CD4-positive, alpha-beta T cell treated with Interferon alpha-2 for 1 hour (primary cell): ENCODE results near the gene SORCS2.
A peak's percentile ranks its signal among the peaks of the same experiment; 100 is the strongest.

Experiments used
- DNase-seq, 2 donors: peaks; one replicate each; pipeline ENCODE4 v3.0.0-alpha.2; 2020 to 2022

SORCS2 gene

DNA sequence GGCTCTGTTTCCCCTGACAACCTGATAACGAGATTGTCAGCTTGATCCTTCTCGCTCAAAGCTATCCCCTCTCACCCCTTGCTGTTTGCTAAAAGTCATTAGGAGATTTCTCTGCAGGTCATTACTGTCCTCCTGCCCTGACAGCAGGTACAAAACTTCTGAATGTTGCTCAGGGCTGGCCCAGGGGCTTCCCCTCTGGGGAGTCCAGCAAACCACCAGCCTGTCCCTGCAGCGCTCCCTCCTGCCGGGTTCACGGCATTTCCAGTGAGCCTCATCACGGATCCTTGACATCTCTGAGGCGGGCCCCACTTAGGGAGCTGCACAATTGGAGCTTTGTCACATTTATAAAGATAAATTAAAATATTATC lies 5.2 kb upstream of the SORCS2 start:
- no peak for DNase-seq

- DNase-seq = no peak
These were observed 4.6 kb upstream of the SORCS2 start for GRCh38 chr4:7187691-7188090.

GRCh38 chr4:7189066-7189465 lies 3.3 kb upstream of the SORCS2 start:
- DNase-seq = no peak

GRCh38 chr4:7189475-7190277 lies 2.7 kb upstream of the SORCS2 start:
- no peak for DNase-seq

- no peak for DNase-seq
These were observed 2.1 kb upstream of the SORCS2 start for GRCh38 chr4:7190278-7190594.

- no peak for DNase-seq
These were observed 1.4 kb upstream of the SORCS2 start for GRCh38 chr4:7190691-7191545.

- DNase-seq = no peak
These were observed 639 bp upstream of the SORCS2 start for GRCh38 chr4:7191546-7192251.

DNA sequence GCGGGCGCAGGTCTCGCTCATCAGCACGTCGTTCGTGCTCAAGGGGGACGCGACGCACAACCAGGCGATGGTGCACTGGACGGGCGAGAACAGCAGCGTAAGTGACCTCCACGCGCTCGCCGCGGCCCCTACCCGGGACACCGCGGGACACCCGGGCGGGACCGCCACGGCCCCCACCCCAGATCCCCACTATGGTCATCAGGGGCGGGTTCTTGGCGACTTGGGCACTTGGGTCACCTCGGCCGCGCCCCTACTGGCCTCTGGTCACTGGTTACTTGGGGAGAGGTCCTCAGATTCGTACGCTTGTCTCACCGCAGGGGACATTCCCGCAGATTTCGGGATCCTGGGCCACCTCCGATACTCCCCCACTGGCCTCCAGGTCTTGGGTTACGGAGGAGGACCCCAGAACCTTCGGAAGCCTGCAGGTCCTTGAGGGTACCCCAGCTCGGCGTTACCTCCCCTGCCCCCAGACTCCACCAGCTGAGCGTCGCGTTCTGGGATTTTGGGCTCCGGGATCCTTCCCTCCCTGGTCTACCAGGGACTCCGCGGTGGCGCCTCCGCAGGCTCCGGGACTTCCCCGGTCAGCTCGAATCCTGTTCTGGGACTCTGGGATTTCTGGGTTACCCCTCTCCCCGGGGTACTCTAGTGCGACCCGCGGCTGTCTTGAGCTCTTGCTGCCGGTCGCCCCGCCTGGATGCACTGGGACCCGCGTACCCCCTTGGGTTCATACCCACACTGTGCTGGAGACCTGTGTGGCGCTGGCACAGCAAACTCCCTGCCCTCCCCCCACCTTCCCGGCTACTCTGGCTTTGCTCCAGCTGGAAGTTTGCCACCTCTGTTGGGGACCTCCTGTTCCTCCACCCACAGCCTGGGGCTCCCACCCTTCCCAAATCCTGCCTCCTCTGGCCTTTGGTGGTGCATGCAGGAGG lies 956 bp downstream of the SORCS2 start:
- DNase-seq = no peak

DNA sequence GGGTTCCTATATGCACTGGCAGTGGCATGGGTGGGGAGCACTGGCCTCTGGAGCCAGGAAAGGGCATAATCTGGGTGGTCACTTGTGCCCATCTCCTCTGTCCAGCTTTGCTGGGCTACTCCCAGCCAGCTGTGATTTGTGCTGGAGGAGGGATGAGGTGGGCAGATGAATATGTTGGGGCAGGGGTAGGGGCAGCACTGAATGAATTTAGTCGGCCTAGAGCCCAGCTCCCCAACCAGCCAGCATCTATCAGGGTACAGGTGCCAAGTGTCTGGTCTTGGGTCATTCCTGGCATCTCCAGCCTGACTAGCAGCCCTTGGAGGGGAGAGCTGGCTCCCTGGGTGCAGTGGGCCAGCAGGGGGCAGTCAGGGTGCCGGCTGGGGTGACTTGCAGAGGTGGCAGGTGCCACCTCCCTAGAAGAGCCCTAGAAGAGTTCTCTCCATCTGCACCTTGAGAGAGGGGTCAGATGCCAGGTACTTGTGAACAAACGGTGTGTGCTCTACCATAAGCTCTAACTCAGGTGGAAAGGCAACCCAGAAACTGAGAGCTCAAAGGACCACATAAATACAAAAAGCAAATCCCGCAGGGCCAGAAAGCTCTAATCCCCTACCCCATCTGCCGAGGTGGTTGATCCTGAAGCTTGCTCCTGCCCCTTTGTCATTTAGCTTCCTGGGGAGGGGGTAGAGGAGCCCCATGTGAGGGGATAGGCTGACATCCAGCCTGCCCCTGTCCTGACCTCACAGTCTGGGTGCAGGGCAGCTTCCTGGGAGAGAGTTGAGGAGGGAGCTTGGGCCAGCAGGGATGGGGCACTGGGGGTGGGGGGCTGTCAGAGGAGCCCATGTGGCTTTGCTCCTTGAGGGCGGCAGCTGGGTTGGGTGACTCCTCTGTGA lies 2.2 kb downstream of the SORCS2 start:
- peak in 1 of 2 donors; percentile 13 for DNase-seq

GRCh38 chr4:7195141-7195515 lies 2.8 kb downstream of the SORCS2 start:
- DNase-seq = no peak

DNA sequence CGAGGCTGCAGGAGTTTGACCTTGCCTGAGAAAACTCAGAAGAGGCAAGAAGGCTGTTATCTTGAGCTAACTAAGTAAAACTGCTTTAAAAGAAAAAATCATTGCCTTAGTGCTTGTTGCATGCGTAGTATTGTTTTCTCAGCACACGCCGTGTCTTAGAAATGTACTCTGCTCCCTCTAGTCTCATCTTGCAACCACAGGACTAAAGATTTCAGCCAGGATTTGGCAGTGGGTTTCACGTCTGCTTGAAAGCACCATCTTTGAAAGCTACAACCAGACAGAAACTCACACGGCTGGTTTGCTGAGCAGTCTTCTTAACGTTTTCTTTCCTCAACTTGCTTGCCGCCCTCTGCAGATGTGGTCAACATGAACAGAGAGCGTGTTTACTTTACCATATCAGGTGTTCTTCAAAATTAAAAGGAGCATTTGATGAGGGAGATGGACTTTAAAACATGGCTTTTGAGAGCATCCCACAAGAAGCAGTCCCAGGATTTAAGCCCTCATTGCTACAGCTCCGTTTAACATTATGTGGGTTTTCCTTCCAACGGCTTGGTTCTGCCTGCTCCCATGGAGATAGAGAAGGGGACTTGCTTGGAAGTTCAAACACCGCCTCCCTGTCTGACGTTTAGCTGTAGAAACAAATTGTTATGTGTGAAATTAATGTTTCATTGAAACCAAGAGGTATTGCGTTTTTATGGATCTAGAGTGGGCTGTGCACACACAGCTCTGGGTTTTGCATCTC lies 3.4 kb downstream of the SORCS2 start:
- no peak for DNase-seq

- DNase-seq = no peak
These were observed 3.9 kb downstream of the SORCS2 start for GRCh38 chr4:7196288-7196651.

DNA sequence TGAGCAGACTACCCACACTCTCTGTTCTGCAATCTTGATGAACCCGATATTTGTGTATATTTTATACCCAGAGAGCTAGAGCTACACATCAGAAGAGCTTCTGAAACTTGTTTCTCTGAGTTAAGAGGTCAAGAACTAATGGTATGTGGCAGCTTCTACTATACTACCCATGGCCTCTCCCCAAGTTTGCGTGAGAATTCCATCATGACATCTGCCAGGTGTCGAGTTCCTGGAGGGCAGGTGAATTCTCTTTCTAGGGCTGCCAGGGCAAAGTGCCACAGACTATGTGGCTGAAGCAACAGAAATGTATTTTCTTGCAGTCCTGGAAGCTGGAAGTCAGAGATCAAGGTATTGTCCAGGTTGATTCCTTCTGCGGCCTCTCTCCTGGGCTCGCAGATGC lies 4.4 kb downstream of the SORCS2 start:
- no peak for DNase-seq

- no peak for DNase-seq
These were observed 5.6 kb downstream of the SORCS2 start for GRCh38 chr4:7197910-7198309.

- no peak for DNase-seq
These were observed 6.2 kb downstream of the SORCS2 start for GRCh38 chr4:7198440-7199128.

GRCh38 chr4:7199129-7199725 lies 6.9 kb downstream of the SORCS2 start:
- DNase-seq = no peak

- no peak for DNase-seq
These were observed 7.6 kb downstream of the SORCS2 start for GRCh38 chr4:7199771-7200441.

DNA sequence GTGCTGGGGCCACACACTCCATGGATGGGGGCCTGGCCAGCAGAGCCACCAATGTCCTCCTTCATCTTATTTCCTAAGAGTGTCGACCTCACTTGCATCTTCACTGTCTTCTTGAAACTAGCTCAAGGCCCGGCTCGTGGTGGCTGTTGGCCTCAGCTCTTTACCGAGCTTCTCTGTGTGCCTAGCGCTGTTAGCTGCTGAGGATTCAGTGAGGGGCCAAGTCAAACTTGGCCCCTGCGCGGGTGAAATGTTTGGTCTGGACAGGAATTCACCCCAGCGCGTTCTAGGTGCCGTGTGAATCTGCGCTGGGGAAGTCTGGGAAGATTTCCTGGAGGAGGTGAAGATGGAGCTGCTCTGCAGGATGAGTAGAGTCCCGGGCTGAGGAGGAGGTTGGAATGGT lies 8.5 kb downstream of the SORCS2 start:
- no peak for DNase-seq
